Stomach smooth muscle (tissue), 2 donors: ENCODE data around the gene RABL3.
"Not testable (repeated sequence)": the region's sequence is repeated elsewhere in the genome, so short reads cannot be mapped to it uniquely, and the experiment has no call there.

Experiments
- H3K27ac ChIP-seq: one replicate; pipeline ENCODE4 v1.7.0; 2013; ENCODE audit warnings: mild to moderate bottlenecking, low read length, inconsistent platforms
- H3K27me3 ChIP-seq, 2 donors: one replicate each; pipeline ENCODE4 v1.7.0; 2013; ENCODE audit warnings: low read length in 2 of 2; ENCODE audit not compliant: insufficient read depth in 2 of 2, control insufficient read depth in 1 of 2
- H3K36me3 ChIP-seq, 2 donors: one replicate each; pipeline ENCODE4 v1.7.0; 2013; ENCODE audit warnings: low read length in 2 of 2; ENCODE audit not compliant: control insufficient read depth in 2 of 2, insufficient read depth in 2 of 2
- H3K4me1 ChIP-seq: one replicate; pipeline ENCODE4 v1.7.0; 2013; ENCODE audit warnings: low read length; ENCODE audit not compliant: control insufficient read depth, insufficient read depth
- H3K4me3 ChIP-seq, 2 donors: one replicate each; pipeline ENCODE4 v1.7.0; 2013; ENCODE audit warnings: low read length in 2 of 2
- H3K9ac ChIP-seq, 2 donors: one replicate each; pipeline ENCODE4 v1.7.0; 2013; ENCODE audit warnings: low read length in 2 of 2, mild to moderate bottlenecking in 1 of 2
- H3K9me3 ChIP-seq, 2 donors: one replicate each; pipeline ENCODE4 v1.7.0; 2013; ENCODE audit warnings: low read length in 2 of 2; ENCODE audit not compliant: control insufficient read depth in 2 of 2
- donor health status: healthy.
- donor health status: Pancreatic carcinoma.

RABL3 gene

GRCh38 chr3:120683671-120684301, 58.5 kb downstream of the RABL3 start:
- peaks cover under 1% of the 10 kb centered on the region for H3K4me1 ChIP-seq
- H3K27ac ChIP-seq = no peak overlapping the region
- no peaks in the 10 kb centered on the region for H3K9me3 ChIP-seq
- no peaks in the 10 kb centered on the region for H3K27me3 ChIP-seq
- H3K36me3 ChIP-seq = peaks cover 0 to 3% of the 10 kb centered on the region in 2 donors
- H3K9ac ChIP-seq = no peak overlapping the region
- H3K4me3 ChIP-seq = no peak overlapping the region

- H3K27me3 ChIP-seq = no peaks in the 10 kb centered on the region
- H3K9me3 ChIP-seq = no peaks in the 10 kb centered on the region
- no peak overlapping the region for H3K4me3 ChIP-seq
- no peak overlapping the region for H3K9ac ChIP-seq
- H3K27ac ChIP-seq = no peak overlapping the region
- peaks cover 0 to 3% of the 10 kb centered on the region in 2 donors for H3K36me3 ChIP-seq
- H3K4me1 ChIP-seq = peaks cover 6% of the 10 kb centered on the region
Observed at GRCh38 chr3:120683213-120683612, 59.1 kb downstream of the RABL3 start.

GRCh38 chr3:120682095-120682681, 60.1 kb downstream of the RABL3 start, which contains the start of gene HGD:
Gene HGD (minus strand): TSS chr3:120682239. CDS start chr3:120682111, 128 bp downstream.
- H3K27ac ChIP-seq = no peak within 1 kb of the TSS
- H3K36me3 ChIP-seq = peaks cover 0 to 3% of the 10 kb centered on the region in 2 donors
- no peak within 1 kb of the TSS for H3K9ac ChIP-seq
- no peaks in the 10 kb centered on the region for H3K9me3 ChIP-seq
- no peaks in the 10 kb centered on the region for H3K27me3 ChIP-seq
- H3K4me3 ChIP-seq = no peak within 1 kb of the TSS
- peaks cover 8% of the 10 kb centered on the region for H3K4me1 ChIP-seq

GRCh38 chr3:120681506-120682038, 60.7 kb downstream of the RABL3 start:
- H3K4me3 ChIP-seq = no peak overlapping the region
- no peak overlapping the region for H3K9ac ChIP-seq
- peaks cover 8% of the 10 kb centered on the region for H3K4me1 ChIP-seq
- H3K36me3 ChIP-seq = peaks cover 0 to 3% of the 10 kb centered on the region in 2 donors
- H3K9me3 ChIP-seq = no peaks in the 10 kb centered on the region
- no peaks in the 10 kb centered on the region for H3K27me3 ChIP-seq
- no peak overlapping the region for H3K27ac ChIP-seq

- H3K9me3 ChIP-seq = no peaks in the 10 kb centered on the region
- no peak overlapping the region for H3K27ac ChIP-seq
- no peaks in the 10 kb centered on the region for H3K36me3 ChIP-seq
- no peaks in the 10 kb centered on the region for H3K27me3 ChIP-seq
- H3K4me3 ChIP-seq = no peak overlapping the region
- H3K9ac ChIP-seq = no peak overlapping the region
- H3K4me1 ChIP-seq = peaks cover 8% of the 10 kb centered on the region
Observed at GRCh38 chr3:120681018-120681417, 61.3 kb downstream of the RABL3 start.

GRCh38 chr3:120680193-120680894, 62.0 kb downstream of the RABL3 start:
- Histone ChIP-seq H3K9me3 (no peaks in the 10 kb centered on the region), H3K27me3 (no peaks in the 10 kb centered on the region), H3K36me3 (no peaks in the 10 kb centered on the region), H3K27ac (no peak overlapping the region), H3K4me3 (no peak overlapping the region), H3K4me1 (peaks cover 8% of the 10 kb centered on the region), H3K9ac (no peak overlapping the region)

- H3K27ac ChIP-seq = no peak overlapping the region
- H3K4me1 ChIP-seq = peaks cover 8% of the 10 kb centered on the region
- H3K9me3 ChIP-seq = no peaks in the 10 kb centered on the region
- H3K27me3 ChIP-seq = no peaks in the 10 kb centered on the region
- H3K9ac ChIP-seq = no peak overlapping the region
- H3K36me3 ChIP-seq = no peaks in the 10 kb centered on the region
- no peak overlapping the region for H3K4me3 ChIP-seq
Observed at GRCh38 chr3:120678984-120679383, 63.3 kb downstream of the RABL3 start.

- Histone ChIP-seq H3K27ac (peak overlapping the region; percentile 56), H3K9me3 (no peaks in the 10 kb centered on the region), H3K4me1 (peaks cover 8% of the 10 kb centered on the region), H3K36me3 (no peaks in the 10 kb centered on the region), H3K4me3 (no peak overlapping the region), H3K9ac (peak overlapping the region in 1 of 2 donors; percentile 47), H3K27me3 (no peaks in the 10 kb centered on the region)
Observed at GRCh38 chr3:120678331-120678947, 63.9 kb downstream of the RABL3 start.

GRCh38 chr3:120677193-120677592, 65.1 kb downstream of the RABL3 start:
- H3K4me1 ChIP-seq, H3K9ac ChIP-seq, H3K27me3 ChIP-seq, H3K36me3 ChIP-seq, H3K27ac ChIP-seq, H3K9me3 ChIP-seq, H3K4me3 ChIP-seq: not testable (repeated sequence)

GRCh38 chr3:120673116-120673515, 69.2 kb downstream of the RABL3 start:
- Histone ChIP-seq H3K27me3 (no peaks in the 10 kb centered on the region), H3K9ac (no peak overlapping the region), H3K36me3 (no peaks in the 10 kb centered on the region), H3K4me1 (peaks cover 1% of the 10 kb centered on the region), H3K27ac (no peak overlapping the region), H3K9me3 (no peaks in the 10 kb centered on the region), H3K4me3 (no peak overlapping the region)
